ENCODE data around the gene IFI44L. TPM values are rescaled to one million over a fixed set of nuclear protein-coding genes. Genes with fewer than 3 reads are reported as not detected.

IFI44L gene
- total RNA-seq, 1 donor from 2014 or later: 1.7 TPM

GRCh38 chr1:78619032-78619431 is 1.2 kb upstream of the IFI44L start:
- H3K4me3 ChIP-seq: no peak overlapping the region
- no peaks in the 10 kb centered on the region for H3K36me3 ChIP-seq
- peaks cover 28% of the 10 kb centered on the region for H3K4me1 ChIP-seq
- TF ChIP-seq POLR2AphosphoS5 (IDR thresholded peaks at IDR 0.05; ENCODE audit: insufficient read depth in 1 of 2, low read depth in 1 of 2): no peak
- no peak for TF ChIP-seq POLR2A (IDR thresholded peaks at IDR 0.05)
- no peak for TF ChIP-seq CTCF (IDR thresholded peaks at IDR 0.05)
- no peak for DNase-seq (ENCODE audit: extremely low spot score in 2 of 2)
- H3K27me3 ChIP-seq: no peaks in the 10 kb centered on the region
- intact Hi-C loops (cut with DNase I): no loop called here
- H3K9me3 ChIP-seq: no peaks in the 10 kb centered on the region
- peak overlapping the region; percentile 79 for H3K27ac ChIP-seq

GRCh38 chr1:78619446-78619802 is 824 bp upstream of the IFI44L start:
- peak overlapping the region; percentile 8 to 37 for H3K4me3 ChIP-seq
- H3K9me3 ChIP-seq: no peaks in the 10 kb centered on the region
- H3K27ac ChIP-seq: peak overlapping the region; percentile 79
- H3K4me1 ChIP-seq: peaks cover 28% of the 10 kb centered on the region
- no peak for DNase-seq (ENCODE audit: extremely low spot score in 2 of 2)
- no peak for TF ChIP-seq POLR2A (IDR thresholded peaks at IDR 0.05)
- no peak for TF ChIP-seq CTCF (IDR thresholded peaks at IDR 0.05)
- TF ChIP-seq POLR2AphosphoS5 (IDR thresholded peaks at IDR 0.05; ENCODE audit: insufficient read depth in 1 of 2, low read depth in 1 of 2): no peak
- no peaks in the 10 kb centered on the region for H3K27me3 ChIP-seq
- H3K36me3 ChIP-seq: no peaks in the 10 kb centered on the region
- intact Hi-C loops (cut with DNase I): no loop called here

- no peaks in the 10 kb centered on the region for H3K9me3 ChIP-seq
- TF ChIP-seq POLR2A (IDR thresholded peaks at IDR 0.05): no peak
- TF ChIP-seq POLR2AphosphoS5 (IDR thresholded peaks at IDR 0.05; ENCODE audit: insufficient read depth in 1 of 2, low read depth in 1 of 2): no peak
- TF ChIP-seq CTCF (IDR thresholded peaks at IDR 0.05): no peak
- intact Hi-C loops (cut with DNase I): no loop called here
- H3K27ac ChIP-seq: peak overlapping the region; percentile 79
- peak overlapping the region; percentile 8 to 37 for H3K4me3 ChIP-seq
- H3K4me1 ChIP-seq: peaks cover 28% of the 10 kb centered on the region
- H3K36me3 ChIP-seq: no peaks in the 10 kb centered on the region
- no peak for DNase-seq (ENCODE audit: extremely low spot score in 2 of 2)
- no peaks in the 10 kb centered on the region for H3K27me3 ChIP-seq
These were observed 418 bp downstream of the IFI44L start for GRCh38 chr1:78620666-78621065.

GRCh38 chr1:78622548-78622947 is 2.3 kb downstream of the IFI44L start:
- intact Hi-C loops (cut with DNase I): no loop called here
- peaks cover 28% of the 10 kb centered on the region for H3K4me1 ChIP-seq
- no peak overlapping the region for H3K27ac ChIP-seq
- TF ChIP-seq CTCF (IDR thresholded peaks at IDR 0.05): no peak
- no peaks in the 10 kb centered on the region for H3K27me3 ChIP-seq
- H3K4me3 ChIP-seq: no peak overlapping the region
- no peaks in the 10 kb centered on the region for H3K9me3 ChIP-seq
- H3K36me3 ChIP-seq: no peaks in the 10 kb centered on the region
- no peak for DNase-seq (ENCODE audit: extremely low spot score in 2 of 2)

GRCh38 chr1:78624035-78624434 is 3.8 kb downstream of the IFI44L start:
- intact Hi-C loops (cut with DNase I): no loop called here
- Histone ChIP-seq H3K4me1 (peaks cover 17% of the 10 kb centered on the region), H3K27me3 (no peaks in the 10 kb centered on the region), H3K36me3 (no peaks in the 10 kb centered on the region), H3K9me3 (no peaks in the 10 kb centered on the region), H3K27ac (no peak overlapping the region), H3K4me3 (no peak overlapping the region)
- TF ChIP-seq CTCF (IDR thresholded peaks at IDR 0.05) (no peak), POLR2AphosphoS5 (IDR thresholded peaks at IDR 0.05; ENCODE audit: insufficient read depth in 1 of 2, low read depth in 1 of 2) (no peak), POLR2A (IDR thresholded peaks at IDR 0.05) (no peak)
- DNase-seq (ENCODE audit: extremely low spot score in 2 of 2): no peak

Measured in vagina (tissue), 2 donors.